Right lobe of liver (tissue), 4 donors: ENCODE data around the gene C3orf49.

Experiments
- POLR2A ChIP-seq: fragments of 450-650 bp; IDR thresholded peaks from one replicate; pipeline ENCODE4 v1.6.1; 2017; ENCODE audit warnings: antibody characterized with exemption, mild to moderate bottlenecking
- TF ChIP-seq, protein P1 (sequence below), 4 donors: fragments of 200-600 bp in 3 of 4; fragments of 450-650 bp in 1 of 4; IDR thresholded peaks; one replicate each; pipeline versions ENCODE4 v1.5.1 to v1.8.0; 2016 to 2022; ENCODE audit warnings: antibody characterized with exemption in 4 of 4, mild to moderate bottlenecking in 2 of 4
- donor health status: DM: no; HTN: no; CAD: no.
- donor health status: DM: no; HTN: no; CAD: no.
- donor health status: DM: no; HTN: yes; CAD: no.

DNA sequence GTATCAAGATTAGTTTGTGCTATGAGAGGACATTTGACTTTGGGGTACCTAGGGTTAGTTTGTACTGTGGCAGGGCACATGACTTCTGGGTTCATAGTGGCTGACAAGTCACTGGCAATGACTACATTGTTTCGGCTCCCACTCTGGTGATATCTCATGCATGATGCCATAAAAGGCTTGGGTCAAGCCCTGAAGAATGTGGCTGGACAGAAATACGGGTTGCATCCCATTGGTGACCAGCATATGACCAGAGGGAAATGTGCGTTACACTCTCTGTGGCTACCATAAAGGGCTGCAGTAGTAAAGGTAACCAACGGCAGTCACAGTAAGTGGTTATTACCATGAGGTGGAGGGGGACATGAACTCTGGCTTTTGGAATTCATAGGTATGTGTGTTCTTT is 26.1 kb downstream of the C3orf49 start:
- TF ChIP-seq, protein P1, sequence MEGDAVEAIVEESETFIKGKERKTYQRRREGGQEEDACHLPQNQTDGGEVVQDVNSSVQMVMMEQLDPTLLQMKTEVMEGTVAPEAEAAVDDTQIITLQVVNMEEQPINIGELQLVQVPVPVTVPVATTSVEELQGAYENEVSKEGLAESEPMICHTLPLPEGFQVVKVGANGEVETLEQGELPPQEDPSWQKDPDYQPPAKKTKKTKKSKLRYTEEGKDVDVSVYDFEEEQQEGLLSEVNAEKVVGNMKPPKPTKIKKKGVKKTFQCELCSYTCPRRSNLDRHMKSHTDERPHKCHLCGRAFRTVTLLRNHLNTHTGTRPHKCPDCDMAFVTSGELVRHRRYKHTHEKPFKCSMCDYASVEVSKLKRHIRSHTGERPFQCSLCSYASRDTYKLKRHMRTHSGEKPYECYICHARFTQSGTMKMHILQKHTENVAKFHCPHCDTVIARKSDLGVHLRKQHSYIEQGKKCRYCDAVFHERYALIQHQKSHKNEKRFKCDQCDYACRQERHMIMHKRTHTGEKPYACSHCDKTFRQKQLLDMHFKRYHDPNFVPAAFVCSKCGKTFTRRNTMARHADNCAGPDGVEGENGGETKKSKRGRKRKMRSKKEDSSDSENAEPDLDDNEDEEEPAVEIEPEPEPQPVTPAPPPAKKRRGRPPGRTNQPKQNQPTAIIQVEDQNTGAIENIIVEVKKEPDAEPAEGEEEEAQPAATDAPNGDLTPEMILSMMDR (IDR thresholded peaks at IDR 0.05) = no peak
- TF ChIP-seq POLR2A = no peak
